LNCaP clone FGC (cell line): ENCODE measurements around the gene STARD7.

Source experiments
- DNase-seq: peaks from one replicate; pipeline ENCODE4 v3.0.0-alpha.2; 2011; ENCODE audit warnings: low read depth
- H3K4me3 ChIP-seq: 2 replicates; pipeline ENCODE4 v1.5.1; 2011; ENCODE audit warnings: mild to moderate bottlenecking, low read depth, low read length, control low read depth
- CTCF ChIP-seq: IDR thresholded peaks from 2 replicates; pipeline ENCODE4 v1.5.1; 2012; ENCODE audit warnings: mild to moderate bottlenecking; ENCODE audit not compliant: control insufficient read depth, insufficient read depth; ENCODE audit errors: extremely low read depth

Gene STARD7

DNA sequence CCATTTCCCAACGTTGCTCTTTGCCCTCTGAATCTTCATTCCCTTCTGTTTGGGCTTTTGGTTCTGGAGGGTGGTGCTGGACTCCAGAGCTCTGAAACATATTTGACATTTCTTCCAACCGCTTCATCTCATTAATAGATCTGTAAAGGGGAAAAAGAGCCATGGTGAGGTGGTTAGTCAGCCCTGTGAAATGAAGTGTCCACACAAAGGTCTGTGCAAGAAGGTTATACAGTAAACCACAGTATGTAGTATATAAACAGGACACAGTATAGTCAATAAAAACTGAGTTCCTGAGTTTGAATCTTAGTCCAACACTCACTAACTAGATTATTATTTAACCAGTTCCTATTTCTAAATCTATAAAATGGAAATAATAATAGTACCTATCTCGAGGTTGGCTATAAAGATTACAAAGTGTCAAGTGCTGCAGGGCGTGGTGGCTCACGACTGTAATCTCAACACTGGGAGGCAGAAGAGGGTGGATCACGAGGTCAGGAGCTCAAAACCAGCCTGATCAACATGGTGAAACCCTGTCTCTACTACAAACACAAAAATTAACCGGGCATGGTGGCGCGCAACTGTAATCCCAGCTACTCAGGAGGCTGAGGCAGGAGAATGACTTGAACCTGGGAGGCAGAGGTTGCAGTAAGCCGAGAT, 13.1 kb downstream of the STARD7 start:
- DNase-seq, result no peak
- no peak for TF ChIP-seq CTCF
- no peak overlapping the region for H3K4me3 ChIP-seq

- TF ChIP-seq CTCF, result no peak
- no peak for DNase-seq
Measured at GRCh38 chr2:96191937-96192670, 16.5 kb downstream of the STARD7 start.

DNA sequence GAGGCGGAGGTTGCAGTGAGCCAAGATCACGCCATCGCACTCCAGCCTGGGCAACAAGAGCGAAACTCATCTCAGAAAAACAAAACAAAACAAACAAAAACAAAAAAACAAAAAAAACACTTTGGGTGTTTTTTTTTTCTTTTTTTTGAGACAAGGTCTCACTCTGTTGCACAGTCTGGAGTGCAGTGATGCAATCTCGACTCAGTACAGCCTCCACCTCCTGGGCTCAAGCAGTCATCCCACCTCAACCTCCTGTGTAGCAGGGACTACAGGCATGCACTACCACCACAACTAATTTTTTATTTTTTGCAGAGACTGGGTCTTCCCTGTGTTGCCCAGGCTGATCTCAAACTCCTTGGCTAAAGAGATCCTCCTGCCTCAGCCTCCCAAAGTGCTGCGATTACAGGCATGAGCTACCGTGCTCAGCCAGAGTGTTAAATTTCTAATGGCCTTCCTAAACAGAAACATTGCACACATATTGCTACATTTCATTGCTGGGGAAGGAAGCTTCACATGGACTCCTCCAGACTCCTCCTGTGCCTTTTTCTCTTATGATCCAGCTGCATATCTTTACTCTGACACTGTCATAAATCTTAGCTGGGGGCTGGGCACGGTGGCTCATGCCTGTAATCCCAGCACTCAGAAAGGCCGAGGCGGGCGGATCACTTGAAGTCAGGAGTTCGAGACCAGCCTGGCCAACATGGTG, 19.7 kb downstream of the STARD7 start:
- no peak overlapping the region for H3K4me3 ChIP-seq
- no peak for TF ChIP-seq CTCF
- DNase-seq, result no peak

More at GRCh38 chr2:96191937-96192670, 16.5 kb downstream of the STARD7 start:
- H3K4me3 ChIP-seq, result no peak overlapping the region

DNA sequence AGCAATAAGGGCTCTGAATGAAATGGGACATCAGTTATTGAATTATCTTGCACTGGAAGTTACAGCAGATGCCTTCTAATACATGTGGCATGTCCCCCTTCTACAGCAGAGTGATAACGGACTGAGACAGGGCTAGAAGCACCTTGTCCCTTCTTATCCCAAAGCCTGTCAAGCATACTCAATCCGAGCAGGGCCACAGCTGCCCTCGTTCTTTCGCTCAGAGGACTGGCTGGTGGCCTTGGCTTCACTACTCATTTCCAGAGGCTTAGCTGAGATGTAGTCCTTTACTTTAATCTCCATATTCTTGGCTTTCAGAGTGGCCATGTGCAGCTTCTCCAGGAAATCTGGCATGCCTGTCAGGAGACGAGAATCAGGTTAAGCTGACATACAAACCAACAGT, 22.1 kb downstream of the STARD7 start:
- TF ChIP-seq CTCF, result no peak
- H3K4me3 ChIP-seq, result no peak overlapping the region
- no peak for DNase-seq

DNA sequence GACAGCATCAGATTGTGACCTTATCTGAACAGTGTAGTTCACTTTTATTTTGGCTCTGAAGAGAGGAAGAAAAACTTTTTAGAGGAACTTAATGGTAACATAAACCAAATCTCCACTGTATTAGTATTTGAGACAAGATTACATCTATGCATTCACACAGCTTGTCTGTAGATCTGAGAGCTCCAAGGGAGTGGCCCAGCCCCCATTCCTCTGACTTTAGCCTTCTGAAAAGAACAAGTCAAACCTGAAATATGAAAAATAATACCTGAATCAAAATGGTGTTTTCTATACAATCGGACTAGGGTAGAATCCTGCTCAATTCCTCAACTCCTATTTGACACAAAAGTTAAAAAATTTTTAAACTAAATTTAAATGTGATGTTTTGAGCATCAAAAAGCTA, 23.1 kb downstream of the STARD7 start:
- H3K4me3 ChIP-seq, result no peak overlapping the region
- TF ChIP-seq CTCF, result no peak
- DNase-seq, result no peak

DNA sequence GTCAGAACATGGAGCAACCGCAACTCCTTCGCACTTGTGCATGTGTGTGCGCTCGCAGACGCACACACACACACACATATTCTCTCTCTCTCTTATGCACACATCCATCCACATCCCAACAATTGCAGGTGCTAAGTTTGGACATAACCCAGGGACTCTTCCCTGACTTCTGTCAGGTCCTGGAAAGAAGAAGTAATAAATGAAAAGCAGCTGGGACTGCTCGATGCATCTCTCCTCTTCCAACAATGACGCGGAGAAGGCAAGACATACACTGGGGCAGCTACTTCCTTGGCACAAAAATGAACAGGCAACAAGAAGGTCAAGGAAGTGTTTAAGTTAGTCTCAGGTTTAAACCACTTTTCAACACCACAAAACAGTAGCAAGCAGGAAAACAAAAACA, 23.6 kb downstream of the STARD7 start:
- H3K4me3 ChIP-seq, result no peak overlapping the region
- no peak for TF ChIP-seq CTCF
- no peak for DNase-seq
